Measurements from ENCODE around the gene SLC25A31.

- TF ChIP-seq CTCF (IDR thresholded peaks at IDR 0.05; ENCODE audit: borderline replicate concordance, extremely low read depth, low read length, poor library complexity, severe bottlenecking) (no peak), EZH2 (IDR thresholded peaks at IDR 0.05; ENCODE audit: borderline replicate concordance, low read depth, low read length, severe bottlenecking) (no peak)
Observed at GRCh38 chr4:127708985-127709384, 21.2 kb upstream of the SLC25A31 start.
